DMS114 treated with DMSO at 0.1 percent for 48 hours (cell line): ENCODE data around the gene VAV2.

ENCODE experiments used
- DNase-seq: peaks from one replicate; lab custom pipeline; 2025; ENCODE audit not compliant: unreplicated experiment; lab: John Stamatoyannopoulos, UW

VAV2 gene

DNA sequence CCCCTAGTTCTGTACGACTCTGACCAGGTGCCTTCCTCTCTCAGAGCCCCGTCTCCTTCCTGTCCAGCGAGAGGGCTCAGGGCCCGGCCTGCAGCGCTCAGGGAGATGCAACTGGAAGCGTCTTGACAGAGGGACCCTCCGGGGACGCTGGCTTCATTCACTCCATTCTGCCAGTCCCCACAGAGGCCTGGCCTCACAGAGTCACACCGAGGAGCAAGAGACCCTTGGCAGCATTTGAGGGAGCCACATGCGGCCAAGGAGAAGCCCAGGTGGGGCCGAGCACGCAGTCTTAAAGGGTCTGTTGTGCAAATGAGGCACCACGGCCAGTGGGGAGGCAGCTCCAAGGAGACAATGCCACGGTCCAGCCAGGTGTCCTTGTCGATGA is 167.3 kb downstream of the VAV2 start:
- DNase-seq, result no peak

DNA sequence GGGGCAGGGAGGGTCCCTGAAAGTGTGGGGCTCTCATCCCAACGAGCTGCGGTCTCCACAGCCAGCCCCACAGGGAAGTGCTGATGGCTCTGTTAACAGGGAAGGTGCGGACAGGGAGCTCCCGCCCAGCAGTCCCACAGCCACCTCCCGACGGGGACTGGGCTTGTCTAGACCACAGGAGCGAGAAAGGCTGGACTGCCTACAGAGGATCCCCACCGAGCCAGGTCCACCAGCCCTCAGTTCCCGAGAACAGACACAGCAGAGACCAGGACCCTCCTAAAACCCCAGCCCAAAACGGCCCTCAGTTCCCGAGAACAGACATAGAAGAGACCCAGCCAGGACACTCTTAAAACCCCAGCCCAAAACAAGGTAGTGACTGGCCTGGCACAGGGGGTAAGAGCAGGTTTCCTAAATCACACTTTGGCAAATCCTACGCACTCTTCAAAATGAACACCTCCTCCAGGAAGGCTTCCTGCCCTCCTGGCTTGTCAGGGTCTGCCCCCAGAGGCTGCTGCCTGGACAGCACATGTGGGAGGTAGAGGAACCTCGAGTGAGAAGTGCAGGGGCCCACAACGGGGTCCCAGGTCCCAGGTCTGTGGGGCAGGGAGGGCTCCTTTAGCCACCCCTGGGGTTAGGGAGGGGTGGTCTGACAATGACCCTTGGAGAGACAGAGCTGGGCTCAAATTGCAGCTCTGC is 167.9 kb downstream of the VAV2 start:
- no peak for DNase-seq

DNA sequence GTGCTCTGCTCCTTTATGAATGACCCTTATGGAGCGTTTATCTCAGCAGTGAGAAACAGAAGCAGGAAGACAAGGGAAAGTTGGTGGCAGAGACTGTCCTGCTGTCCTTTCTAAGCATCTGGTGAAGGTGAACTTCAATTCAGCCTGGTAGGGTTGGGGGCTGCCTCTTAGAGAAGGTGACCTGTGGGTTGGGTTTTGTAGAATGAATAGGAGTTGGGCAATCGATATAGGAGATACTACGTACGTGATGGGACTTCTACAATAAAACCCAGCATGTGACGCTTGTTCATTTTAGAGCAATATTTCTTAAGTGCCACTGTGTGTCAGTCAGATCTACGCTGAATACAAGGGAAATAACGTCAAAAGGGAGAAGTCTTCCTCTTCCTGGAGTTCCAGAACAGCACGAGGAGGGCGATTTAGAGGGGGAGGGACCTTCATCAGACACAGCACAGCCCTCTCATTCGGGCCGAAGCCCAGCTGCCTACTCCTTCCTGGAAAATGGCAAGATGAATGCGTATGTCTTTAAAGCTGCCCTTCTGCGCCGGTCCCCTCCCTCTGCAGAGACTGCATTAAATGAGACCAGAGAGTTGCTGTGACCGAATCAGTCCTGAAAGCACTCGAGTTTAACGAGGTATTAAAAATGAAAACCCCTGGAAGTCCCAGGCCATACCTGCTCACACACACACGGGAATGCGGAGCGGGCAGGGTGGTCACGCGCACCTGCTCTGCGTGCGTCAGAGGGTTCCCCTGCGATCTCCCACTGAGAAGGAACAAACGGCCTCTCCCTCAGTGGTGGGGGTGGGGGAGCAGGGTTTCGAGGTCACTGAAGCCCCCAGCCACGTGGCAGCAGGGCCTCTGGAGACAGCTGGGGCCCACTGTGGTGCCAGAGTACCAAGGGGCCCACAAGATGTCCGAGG is 168.7 kb downstream of the VAV2 start:
- no peak for DNase-seq

DNA sequence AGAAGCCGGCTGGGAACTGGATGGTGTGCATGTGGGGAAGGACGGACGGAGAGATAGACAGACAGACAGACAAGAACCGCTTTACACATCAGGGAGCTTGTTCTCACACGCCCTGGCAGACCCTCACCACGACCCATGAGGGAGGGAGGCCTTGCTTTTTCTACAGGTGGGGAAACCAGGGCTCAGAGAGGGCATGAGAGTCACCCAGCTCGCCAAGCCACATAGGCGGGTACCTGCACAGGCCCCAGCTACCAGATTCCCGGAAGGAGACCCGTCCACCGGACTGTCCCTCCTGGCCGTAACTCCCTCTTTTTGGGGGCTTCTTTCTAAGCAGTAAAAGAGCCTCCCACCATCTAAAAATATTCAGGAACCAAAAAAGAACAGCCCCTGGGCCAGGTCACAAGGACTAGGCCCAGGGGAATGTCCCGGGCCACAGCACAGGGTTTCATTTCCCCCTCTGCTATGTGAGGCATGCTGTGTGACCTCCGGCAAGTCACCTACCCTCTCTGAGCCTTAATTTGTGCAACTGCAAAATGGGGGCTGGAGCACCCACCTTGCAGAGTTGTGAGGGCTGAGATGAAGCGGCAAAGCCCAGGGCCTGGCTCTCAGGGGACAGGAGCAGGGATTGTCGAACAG is 169.6 kb downstream of the VAV2 start:
- DNase-seq, result no peak

DNA sequence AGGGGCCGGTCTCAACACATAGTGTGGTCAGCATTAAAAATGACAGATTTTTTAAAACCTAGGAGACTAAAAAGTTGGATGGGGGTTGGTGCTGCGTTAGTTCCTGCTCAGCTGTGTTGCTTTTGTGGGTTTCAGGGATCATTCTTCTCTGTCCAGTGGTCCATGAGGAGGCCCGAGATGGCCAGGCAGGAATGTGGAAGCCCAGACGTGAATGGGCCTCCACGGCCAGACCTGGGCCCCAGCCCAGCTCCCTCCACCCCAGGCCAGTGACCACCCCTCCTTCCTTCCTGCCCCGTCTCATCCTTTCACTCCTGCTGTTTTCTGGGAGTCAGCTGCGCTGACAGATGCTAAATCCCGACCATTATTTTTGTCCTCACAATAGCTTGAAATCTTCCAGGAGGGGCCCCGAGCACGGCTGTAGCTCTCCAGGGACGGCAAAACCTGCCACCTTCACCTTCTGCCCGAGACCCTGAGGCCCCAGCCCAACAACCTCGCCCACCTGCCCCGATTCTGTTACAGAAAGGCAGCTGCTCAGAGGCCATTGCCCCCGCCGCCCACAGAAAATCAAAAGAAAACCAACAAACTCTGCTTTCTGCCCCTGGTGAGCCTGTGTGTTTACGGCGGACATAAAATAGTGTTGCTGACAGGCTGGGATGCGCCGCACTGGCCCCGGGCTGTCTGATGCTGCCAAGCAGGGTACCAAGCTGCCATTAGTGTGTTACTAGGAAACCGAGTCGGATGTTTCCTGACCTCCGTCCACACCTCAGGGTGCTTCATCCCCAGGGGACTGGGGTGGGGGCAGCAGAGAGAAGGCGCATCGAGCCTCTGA is 170.3 kb downstream of the VAV2 start:
- no peak for DNase-seq

DNA sequence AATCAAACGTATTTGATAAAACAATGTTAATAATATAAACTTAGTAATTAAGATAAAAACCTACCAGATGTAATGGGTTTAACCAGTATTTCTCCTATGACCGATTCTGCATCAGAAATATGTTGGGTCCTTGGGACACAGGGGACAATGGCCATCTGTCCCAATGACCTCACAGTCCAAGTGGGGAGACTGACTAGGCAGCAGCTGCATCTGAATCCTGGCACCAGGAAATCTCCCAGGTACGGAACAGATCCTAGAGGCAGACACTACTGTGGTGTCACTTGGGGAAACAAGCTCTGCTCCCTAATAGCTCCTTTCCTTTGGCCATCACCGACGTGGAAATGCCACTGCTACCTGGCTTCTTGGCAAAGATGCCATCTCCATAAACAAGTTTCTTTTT is 172.2 kb downstream of the VAV2 start:
- no peak for DNase-seq

DNA sequence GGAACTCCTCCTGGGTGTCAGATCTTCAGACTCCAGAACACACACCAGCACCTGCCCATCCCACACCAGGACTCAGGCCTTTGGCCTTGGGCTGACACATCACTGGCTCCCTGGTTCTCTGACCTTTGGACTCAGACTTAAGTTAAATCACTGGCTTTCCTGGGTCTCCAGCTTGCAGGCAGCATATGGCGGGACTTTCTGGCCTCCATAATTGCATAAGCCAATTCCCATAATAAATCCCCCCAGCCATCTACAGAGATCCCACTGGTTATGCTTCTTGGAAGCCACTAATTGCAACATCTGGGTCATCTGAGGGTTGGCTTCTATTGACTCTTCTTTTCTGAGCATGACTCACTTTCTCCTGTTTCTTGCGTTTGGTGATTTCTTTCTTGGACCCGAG is 173.7 kb downstream of the VAV2 start:
- no peak for DNase-seq

DNA sequence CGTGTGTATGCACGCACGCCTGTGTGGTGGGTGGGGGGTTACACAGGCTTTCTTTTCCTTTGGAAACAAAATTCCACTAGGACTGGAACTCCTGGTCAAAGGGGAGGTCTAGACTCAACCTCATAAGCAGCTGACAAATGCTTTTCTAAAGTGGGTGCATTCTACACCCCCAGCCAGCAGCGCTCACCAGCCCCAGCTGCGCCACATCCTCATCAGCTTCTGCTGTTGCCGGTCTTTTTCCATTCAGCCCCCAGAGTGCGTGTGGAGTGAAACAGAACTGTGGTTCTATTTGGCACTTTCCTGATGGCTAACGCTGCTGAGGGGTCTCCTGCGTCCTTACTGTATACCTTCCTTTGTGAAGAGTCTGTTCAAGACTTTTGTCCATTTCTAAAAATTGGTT is 176.3 kb downstream of the VAV2 start:
- DNase-seq, result no peak

DNA sequence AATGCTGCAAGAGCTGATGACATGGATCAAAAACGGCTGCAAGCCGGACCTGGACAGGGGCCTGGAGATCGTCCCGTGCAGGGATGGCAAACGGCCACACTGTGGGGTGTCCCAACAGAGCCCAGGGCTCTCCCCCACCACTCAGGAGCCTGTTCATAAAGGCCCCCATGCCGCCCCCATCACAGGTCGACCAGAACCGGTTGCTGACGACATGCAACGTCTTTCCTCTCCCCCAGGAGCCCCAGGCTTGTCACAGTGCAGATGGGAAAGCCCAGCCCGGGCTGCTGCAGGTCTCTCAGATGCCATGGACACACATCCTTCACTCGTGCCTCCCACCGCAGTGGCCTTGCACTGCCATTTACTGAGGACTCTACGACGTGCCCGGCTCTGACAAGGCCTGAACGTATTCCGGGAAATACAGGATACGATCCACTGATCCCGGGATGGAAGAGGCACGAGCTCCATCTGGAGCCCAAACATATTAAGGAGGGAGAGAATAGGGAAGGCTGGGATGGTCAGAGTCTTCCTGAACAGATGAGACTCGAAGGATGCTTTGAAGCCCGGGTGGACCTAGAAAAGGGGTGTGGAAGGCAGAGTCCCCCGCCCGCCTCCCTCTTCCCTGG is 177.4 kb downstream of the VAV2 start:
- no peak for DNase-seq

DNA sequence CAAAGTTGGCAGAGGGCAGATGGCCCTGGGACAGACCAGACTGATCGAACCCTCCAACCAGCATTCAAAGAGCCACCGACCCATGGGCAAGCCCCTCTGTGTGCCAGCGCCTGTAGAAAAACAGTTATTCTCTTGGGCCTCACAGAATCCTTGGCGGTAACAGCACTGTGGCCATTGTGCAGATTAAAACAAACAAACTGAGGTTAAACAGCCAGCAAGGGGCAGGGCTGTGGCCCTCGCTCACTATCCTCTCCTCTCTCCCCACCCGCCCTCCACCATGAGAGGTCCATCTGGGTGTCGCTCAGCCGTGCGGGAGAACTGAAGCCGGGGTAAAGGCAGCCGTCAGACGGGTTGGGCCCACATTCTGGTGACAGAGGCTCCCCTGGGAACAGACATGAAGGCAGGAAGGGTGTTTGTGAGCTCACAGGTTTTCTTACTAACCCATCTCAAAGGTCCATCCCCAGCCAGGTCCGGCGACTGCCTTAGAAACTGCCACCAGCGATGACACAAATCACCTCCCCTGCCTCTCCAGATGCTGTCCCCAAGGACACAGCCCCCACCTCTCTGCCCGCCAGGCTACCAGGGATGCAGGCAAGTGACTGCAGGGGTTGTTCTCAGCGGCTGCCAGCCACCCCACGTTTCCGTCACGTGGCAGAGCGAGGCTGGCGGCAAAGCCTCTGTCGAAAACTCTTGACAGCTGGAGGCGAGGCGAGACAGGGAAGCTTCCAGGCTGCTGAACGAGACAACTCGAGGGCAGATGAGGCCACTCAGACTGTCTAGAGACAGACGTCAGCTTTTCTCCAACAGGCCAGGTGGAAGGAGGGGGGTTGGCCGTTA is 178.2 kb downstream of the VAV2 start:
- DNase-seq, result no peak

DNA sequence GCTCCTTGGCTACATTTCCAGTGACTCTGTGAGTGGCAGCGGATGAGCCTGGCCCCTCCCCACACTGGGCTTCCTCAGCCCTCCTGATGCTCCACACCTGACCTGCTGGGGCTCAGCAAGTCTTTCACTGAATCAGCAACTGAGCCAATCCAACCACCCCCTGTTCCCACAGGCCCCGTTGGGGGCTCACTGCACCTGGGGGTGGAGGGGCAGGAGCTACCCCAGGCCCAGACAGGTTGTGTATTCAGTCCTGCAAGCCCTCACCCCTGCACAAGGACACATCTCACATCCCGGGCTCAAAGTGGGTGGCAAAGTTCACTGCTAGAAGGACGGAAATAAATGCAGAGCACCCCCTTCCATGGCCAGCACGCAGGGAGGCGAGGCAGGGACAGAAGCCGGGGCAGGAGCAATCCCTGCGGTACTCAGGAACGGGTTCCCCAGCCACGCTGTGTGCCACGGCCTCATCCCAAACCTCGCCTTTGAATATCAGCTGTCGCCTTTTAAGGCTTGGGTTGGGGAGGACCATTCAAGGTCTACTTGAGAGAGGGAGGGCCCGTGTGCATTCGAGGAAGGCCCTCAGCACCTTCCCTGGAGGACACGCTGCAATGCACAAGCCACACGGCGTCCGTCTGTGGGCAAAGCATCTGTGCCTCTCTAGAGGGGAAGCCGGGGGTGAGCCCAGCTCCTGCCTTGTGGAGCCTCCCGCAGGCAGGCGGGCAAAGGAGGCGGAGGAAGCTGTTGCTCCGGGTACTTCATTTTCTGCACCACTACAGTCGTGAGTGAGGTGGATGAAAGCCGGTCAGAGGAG is 179.0 kb downstream of the VAV2 start:
- DNase-seq, result no peak

DNA sequence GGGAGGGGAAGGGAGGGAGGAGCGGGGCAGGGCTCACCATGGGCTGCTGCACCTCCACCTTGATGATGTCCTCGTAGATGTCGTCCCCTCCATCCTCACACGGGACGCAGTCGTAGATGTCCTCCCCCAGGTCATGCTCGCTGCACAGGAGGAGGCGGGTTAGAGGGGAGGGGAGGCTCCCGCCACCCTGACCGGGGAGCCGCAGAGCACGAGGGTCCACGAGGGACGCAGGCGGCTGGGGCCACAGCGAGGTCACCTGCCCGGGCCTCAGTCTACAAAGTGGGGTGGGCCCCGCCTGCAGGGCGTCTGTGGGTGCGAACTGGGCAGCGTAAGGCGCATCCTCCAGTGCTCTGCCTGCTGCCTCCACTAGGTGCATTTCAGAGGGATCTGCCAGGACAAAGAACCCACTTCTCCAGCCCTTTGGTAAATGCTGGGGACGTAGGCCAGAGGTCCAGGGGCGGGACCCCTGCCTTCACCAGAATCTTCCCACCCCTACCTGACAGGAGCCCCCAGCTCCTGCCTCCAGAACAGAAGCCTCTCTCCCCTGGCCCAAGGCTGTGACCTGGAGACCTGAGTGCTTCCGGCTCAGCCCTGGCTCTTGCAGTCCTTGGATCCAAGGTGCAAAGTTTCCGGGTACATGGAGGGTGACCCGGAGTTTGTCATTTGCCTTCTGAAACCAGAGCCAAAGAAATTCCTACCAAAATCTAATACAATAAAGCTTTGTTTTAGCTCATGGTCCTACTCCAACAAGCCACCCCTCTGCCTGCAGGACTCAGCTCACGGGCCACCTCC is 179.9 kb downstream of the VAV2 start:
- DNase-seq, result no peak

DNA sequence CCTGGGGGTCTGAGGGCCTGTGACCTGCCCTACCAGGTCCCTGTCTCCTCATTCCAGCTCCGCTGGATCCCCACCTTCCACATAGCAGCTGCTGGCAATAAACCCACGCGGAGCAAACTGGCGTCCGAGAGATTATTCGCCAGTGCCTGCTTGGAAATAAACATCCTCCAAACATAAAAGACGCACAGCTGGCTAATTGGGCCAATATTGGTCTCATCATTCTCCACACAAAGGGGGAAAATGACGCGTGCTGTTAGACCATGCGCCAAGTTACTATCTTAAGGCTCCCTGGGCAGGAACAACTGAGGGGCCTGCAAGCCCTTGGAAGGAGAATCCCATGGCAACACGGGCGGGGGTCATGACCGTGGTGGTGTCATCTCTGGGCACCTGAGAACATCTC is 180.7 kb downstream of the VAV2 start:
- no peak for DNase-seq

DNA sequence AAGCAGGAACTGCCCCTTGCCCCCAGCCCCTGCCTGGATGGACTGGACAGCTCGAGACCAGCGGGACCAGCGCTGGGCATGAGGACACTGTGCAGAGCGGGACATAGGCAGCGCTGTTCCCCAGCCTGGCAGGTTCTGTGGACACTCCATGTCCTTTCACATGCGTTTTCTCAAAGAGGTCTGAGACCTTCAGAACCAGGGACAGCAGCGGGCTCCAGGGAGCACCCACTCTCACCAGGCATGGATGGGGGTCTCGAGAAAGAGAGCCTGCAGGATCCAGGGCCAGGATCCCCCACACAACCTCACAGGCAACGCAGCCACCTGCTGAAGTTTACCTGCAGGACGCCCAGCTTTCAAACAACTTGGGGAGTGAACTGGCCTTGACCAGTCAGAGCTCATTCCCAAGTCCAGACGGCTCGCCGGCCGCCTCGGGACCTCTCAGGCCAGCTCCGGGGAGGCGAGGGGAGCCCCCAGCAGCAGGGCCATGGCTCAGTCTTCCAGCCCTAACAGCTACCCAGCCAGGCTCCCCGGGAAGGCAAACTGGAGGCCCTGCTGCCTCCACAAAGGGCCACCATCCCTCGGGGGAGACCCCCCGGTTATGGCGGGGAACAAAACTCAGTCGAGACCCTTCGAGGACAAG is 181.4 kb downstream of the VAV2 start:
- no peak for DNase-seq

DNA sequence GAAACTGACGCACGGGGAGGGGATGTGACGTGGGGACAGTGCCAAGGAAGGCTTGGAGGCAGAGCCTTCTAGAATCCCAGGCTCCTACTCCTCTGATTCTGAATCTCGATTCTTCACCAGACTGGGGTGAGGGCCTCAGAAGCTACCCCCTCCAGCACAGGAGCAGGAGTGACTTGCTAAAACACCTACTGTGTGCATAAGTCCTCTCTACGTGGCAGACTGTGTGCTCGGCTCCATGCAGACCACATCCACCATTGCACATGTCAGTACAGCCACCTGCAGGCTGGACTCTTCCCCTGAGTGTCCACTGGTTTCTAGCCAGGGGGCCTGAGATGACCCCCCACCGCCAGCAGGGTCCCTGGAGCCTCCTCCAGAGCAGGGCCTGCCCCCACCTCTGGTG is 182.8 kb downstream of the VAV2 start:
- DNase-seq, result no peak

DNA sequence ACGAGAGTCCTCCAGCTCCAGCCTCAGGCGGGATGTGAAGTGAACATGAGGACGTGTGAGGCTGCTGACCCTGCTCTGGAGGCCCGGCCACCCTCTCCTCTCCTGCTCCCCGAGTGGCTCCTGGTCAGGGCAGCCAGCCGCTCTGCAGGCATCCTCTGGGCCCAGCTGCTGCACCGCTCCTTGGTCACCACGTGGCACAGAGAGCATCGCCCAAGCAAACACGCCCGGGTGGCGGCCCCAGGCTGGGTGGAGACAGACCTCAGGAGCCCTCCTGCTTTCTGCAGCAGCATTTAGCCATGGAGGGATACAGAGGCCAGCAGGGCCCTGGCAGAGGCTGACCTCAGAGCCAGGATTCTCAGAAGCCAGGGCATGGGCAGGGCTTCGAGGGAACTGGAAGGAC is 184.3 kb downstream of the VAV2 start:
- no peak for DNase-seq

DNA sequence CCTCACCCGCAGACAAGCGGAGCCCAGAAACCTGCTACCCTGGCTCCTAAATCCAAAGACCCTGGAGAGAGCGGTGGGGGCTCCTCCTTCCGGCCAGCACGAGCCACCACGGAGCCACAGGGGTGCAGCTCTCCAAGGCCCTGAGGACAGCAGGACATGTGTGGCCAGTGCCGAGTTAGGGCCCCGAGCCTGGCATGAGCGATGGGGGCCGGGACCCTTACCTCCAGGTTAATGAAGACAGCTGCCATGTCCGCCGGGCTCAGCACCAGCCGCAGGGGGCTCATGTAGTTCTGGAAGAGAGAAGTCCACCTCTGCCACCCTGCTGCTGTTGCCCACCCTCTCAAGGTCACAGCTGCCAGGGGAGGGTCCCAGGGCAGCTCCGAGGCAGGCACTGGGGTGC is 185.1 kb downstream of the VAV2 start:
- DNase-seq, result no peak

DNA sequence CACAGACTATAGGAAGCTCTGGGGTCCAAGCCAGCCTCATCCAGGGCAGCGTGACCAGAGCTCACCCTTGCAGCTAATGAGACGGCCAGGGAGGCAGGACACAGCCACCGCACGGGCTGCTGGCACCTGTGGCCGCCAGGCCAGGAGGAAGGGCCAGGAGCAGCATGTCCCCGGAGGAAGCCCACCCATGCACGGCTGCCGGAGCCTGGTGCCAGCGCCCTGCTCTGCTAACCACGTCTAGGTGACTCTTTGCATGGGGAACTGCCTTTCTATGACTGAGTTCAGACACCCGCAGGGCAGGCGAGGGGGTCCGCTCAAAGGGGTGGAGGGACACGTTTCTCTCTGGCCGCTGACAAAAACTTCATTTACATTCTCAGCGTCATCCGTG is 185.5 kb downstream of the VAV2 start:
- DNase-seq, result no peak
